ENCODE results near the gene GTF2F2.
"Not testable (repeated sequence)": the region's sequence is repeated elsewhere in the genome, so short reads cannot be mapped to it uniquely, and the experiment has no call there.

The GTF2F2 gene

DNA sequence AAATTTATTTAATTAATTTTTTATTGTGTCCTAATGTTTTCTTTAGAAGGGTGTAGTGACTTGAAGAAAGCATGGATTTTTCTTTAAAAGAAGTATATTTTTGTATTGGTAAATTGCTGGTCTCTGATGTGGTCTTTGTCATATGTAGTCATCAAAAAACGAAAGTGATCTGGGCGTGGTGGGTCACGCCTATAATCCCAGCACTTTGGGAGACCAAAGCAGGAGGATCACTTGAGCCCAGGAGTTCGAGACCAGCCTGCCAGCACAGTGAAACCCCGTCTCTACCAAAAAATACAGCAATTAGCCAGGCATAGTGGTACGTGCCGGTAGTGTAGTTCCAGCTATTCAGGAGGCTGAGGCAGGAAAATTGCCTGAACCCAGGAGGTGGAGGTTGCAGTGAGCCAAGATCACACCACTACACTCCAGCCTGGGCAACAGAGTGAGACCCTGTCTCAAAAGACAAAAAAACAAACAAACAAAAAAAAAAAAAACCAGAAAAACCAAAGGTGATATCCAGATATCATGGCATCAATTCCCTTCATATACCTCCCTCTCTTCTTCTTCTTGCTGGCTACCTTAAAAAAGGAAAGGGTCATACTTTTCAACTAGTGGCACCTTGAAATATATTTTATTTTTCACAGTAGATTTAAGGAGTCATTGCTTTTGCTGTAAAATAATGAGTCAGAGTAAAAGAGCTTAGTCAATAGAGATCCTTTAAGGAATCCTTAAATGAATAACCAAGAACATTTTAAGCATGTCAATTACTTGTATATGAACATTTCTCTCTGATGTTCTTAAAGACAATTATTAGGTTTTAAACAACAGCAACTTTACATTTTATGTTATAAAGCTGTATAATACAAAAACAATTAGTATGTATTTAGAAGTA lies 60.6 kb downstream of the GTF2F2 start:
- 91 to 100% methylated on average over 4 to 7 of the region's 7 CpGs for WGBS, 2 experiments (ENCODE audit: insufficient coverage in 2 of 2)
- H3K9me3 ChIP-seq (ENCODE audit: control insufficient read depth, low read length), result no peaks in the 10 kb centered on the region
- H3K4me1 ChIP-seq (ENCODE audit: control insufficient read depth, insufficient read depth, low read length, poor library complexity, severe bottlenecking), result no peaks in the 10 kb centered on the region
- H3K27ac ChIP-seq (ENCODE audit: low read depth, low read length, severe bottlenecking), result no peak overlapping the region
- H3K36me3 ChIP-seq (ENCODE audit: control insufficient read depth, insufficient read depth, low read length), result peaks cover 9% of the 10 kb centered on the region
- no peak overlapping the region for H3K4me3 ChIP-seq (ENCODE audit: extremely low read depth, insufficient read depth, low read length, poor library complexity, severe bottlenecking)

DNA sequence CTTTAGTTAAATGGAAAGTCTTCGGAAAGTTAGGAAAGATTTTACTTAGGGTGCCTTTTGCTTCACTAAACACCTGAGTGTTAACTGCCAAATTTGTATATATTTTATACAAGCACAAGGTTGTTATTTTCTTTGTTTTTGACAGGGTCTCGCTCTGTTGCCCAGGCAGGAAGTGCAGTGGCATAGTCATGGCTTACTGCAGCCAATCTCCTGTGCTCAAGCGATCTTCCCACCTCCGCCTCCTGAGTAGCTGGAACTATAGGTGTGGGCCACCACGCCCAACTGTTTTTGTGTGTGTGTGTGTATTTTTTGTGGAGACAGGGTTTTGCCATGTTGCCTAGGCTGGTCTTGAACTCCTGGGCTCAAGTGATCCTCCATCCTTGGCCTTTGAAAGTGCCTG lies 64.4 kb downstream of the GTF2F2 start:
- 94% methylated on average over 3 of the region's 5 CpGs; no CpG with 5 or more reads in 1 of the 2 experiments for WGBS, 2 experiments (ENCODE audit: insufficient coverage in 2 of 2)
- Histone ChIP-seq H3K9me3 (ENCODE audit: control insufficient read depth, low read length) (no peaks in the 10 kb centered on the region), H3K4me1 (ENCODE audit: control insufficient read depth, insufficient read depth, low read length, poor library complexity, severe bottlenecking) (no peaks in the 10 kb centered on the region)

DNA sequence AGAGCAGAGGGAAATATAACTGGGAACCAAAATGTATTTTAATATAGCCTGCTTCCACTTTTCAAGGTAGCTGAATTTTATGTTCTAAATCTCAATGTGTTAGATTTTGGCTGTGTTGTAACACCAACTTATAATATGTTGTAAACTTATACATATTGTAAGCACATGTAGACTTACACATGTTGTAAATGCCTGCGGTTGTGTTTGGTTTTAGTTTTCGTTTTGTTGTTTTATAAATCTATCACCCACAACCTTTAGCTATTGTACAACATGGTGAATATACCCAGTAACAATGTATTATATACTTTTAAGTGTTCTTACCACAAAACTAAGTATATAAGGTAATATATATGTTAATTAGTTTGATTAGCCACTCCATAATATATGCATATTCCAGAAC lies 65.0 kb downstream of the GTF2F2 start:
- H3K36me3 ChIP-seq (ENCODE audit: control insufficient read depth, insufficient read depth, low read length), result peaks cover 9% of the 10 kb centered on the region
- no CpG with 5 or more reads among the region's 2 CpGs for WGBS, 2 experiments (ENCODE audit: insufficient coverage in 2 of 2)

More for the DNA sequence above, 64.4 kb downstream of the GTF2F2 start:
- peaks cover 9% of the 10 kb centered on the region for H3K36me3 ChIP-seq (ENCODE audit: control insufficient read depth, insufficient read depth, low read length)
- no peak overlapping the region for H3K4me3 ChIP-seq (ENCODE audit: extremely low read depth, insufficient read depth, low read length, poor library complexity, severe bottlenecking)
- no peak overlapping the region for H3K27ac ChIP-seq (ENCODE audit: low read depth, low read length, severe bottlenecking)

DNA sequence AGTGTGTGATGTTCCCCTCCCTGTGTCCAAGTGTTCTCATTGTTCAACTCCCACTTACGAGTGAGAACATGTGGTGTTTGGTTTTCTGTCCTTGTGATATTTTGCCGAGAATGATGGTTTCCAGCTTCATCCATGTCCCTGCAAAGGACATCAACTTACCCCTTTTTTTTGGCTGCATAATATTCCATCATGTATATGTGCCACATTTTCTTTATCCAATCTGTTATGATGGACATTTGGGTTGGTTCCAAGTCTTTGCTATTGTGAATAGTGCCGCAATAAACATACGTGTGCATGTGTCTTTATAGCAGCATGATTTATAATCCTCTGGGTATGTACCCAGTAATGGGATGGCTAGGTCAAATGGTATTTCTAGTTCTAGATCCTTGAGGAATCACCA lies 68.8 kb downstream of the GTF2F2 start:
- not testable (repeated sequence) for H3K9me3 ChIP-seq (ENCODE audit: control insufficient read depth, low read length); H3K4me3 ChIP-seq (ENCODE audit: extremely low read depth, insufficient read depth, low read length, poor library complexity, severe bottlenecking); H3K36me3 ChIP-seq (ENCODE audit: control insufficient read depth, insufficient read depth, low read length); H3K27ac ChIP-seq (ENCODE audit: low read depth, low read length, severe bottlenecking); H3K4me1 ChIP-seq (ENCODE audit: control insufficient read depth, insufficient read depth, low read length, poor library complexity, severe bottlenecking)
- no CpG with 5 or more reads among the region's 4 CpGs for WGBS, 2 experiments (ENCODE audit: insufficient coverage in 2 of 2)

More for the DNA sequence above, 65.0 kb downstream of the GTF2F2 start:
- no peak overlapping the region for H3K4me3 ChIP-seq (ENCODE audit: extremely low read depth, insufficient read depth, low read length, poor library complexity, severe bottlenecking)
- no peaks in the 10 kb centered on the region for H3K4me1 ChIP-seq (ENCODE audit: control insufficient read depth, insufficient read depth, low read length, poor library complexity, severe bottlenecking)
- H3K9me3 ChIP-seq (ENCODE audit: control insufficient read depth, low read length), result no peaks in the 10 kb centered on the region
- H3K27ac ChIP-seq (ENCODE audit: low read depth, low read length, severe bottlenecking), result no peak overlapping the region

DNA sequence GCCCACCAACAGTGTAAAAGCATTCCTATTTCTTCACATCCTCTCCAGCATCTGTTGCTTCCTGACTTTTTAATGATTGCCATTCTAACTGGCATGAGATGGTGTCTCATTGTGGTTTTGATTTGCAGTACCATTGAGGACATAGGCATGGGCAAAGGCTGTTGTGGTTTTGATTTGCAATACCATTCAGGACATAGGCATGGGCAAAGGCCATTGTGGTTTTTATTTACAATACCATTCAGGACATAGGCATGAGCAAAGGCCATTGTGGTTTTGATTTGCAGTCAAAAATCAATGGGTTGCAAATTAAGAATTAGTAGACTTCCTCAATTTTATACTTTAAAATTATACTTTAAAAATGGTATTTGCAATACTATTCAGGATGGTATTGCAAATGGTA lies 69.2 kb downstream of the GTF2F2 start:
- H3K9me3 ChIP-seq (ENCODE audit: control insufficient read depth, low read length); H3K4me3 ChIP-seq (ENCODE audit: extremely low read depth, insufficient read depth, low read length, poor library complexity, severe bottlenecking); H3K4me1 ChIP-seq (ENCODE audit: control insufficient read depth, insufficient read depth, low read length, poor library complexity, severe bottlenecking); H3K27ac ChIP-seq (ENCODE audit: low read depth, low read length, severe bottlenecking); H3K36me3 ChIP-seq (ENCODE audit: control insufficient read depth, insufficient read depth, low read length): not testable (repeated sequence)

DNA sequence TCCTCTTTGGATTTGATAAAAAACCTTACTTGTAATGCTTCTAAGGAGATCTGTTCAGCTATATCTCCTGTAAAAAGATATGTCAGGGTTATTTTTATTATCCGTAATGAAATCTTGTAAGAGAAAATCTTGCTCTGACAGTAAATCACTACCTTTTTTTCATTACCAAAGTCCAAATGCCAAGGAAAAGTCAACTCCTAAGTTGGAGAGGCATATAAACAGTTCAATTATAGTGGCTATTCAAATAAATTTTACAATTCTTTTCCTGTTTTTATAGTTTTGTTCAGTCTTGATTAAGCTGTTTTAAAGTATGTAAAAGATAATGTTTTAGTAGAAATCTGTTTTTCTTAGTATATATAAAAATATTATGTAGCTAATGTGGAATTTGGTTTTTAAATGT lies 71.6 kb downstream of the GTF2F2 start:
- H3K9me3 ChIP-seq (ENCODE audit: control insufficient read depth, low read length), result no peaks in the 10 kb centered on the region
- no peak overlapping the region for H3K27ac ChIP-seq (ENCODE audit: low read depth, low read length, severe bottlenecking)
- no peaks in the 10 kb centered on the region for H3K36me3 ChIP-seq (ENCODE audit: control insufficient read depth, insufficient read depth, low read length)
- no CpG with 5 or more reads among the region's 1 CpG for WGBS, 2 experiments (ENCODE audit: insufficient coverage in 2 of 2)
- no peak overlapping the region for H3K4me3 ChIP-seq (ENCODE audit: extremely low read depth, insufficient read depth, low read length, poor library complexity, severe bottlenecking)
- peaks cover 10% of the 10 kb centered on the region for H3K4me1 ChIP-seq (ENCODE audit: control insufficient read depth, insufficient read depth, low read length, poor library complexity, severe bottlenecking)

DNA sequence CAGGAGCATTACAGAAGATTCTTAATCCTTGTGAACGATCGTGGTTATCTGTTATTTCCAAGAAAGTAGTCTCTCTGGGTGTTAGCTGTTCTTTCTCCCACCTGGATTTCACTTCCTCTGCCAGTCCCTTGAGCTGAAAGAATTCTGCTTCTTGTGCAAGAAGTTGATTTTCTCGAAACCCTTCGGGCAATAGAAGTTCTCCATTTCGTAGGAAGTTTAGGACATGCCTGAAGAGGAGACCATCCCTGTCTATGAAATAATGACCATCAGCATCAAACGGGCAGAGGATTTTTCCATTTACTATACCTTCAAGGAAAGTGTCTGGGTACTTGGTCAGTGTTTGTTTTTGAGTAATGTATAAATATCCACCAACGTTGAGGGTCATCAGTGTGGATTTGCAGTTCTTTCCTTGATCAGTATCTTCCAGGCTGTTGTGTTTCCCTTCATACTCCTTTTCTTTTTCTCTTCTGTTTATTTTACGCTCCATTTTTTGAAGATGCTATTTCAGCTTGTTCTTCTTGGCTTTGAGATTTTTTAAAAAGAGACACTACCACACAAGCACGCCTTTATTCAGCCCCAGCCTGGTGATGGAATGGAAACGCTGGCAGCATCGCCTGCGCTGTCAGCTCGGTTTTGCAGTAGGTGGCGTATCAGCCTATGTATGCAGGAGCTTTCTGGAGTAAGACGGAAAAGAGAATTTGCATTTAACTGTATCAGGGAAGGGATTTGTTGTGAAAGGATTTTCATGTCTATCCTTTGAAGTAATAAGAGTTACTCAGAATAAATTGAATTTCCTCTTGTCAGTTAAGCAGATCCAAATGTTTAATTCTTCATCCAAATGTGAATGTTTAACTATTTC lies 74.0 kb downstream of the GTF2F2 start:
- H3K27ac ChIP-seq (ENCODE audit: low read depth, low read length, severe bottlenecking), result no peak overlapping the region
- H3K4me1 ChIP-seq (ENCODE audit: control insufficient read depth, insufficient read depth, low read length, poor library complexity, severe bottlenecking), result peaks cover 10% of the 10 kb centered on the region
- peaks cover 3% of the 10 kb centered on the region for H3K36me3 ChIP-seq (ENCODE audit: control insufficient read depth, insufficient read depth, low read length)
- no peaks in the 10 kb centered on the region for H3K9me3 ChIP-seq (ENCODE audit: control insufficient read depth, low read length)
- H3K4me3 ChIP-seq (ENCODE audit: extremely low read depth, insufficient read depth, low read length, poor library complexity, severe bottlenecking), result no peak overlapping the region
- 76 to 78% methylated on average over 9 to 10 of the region's 15 CpGs for WGBS, 2 experiments (ENCODE audit: insufficient coverage in 2 of 2)

DNA sequence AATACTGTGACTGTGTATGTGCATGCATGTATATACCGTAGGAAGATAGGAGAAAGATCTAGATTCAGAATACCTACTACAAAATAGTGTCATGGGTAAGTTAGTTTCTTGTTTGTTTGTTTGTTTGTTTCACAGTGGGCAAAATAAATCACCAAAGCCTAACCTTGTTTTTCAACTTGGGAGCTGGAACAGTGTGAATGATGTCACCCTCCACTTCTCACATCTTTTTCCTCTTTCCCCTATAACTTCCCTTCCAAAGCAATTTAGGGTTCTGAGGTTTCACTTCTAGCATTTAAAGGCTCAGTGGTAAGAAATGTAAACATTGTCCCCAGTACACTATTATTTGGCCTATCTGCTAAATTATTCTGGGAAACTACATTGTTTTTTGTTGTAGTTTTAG lies 75.1 kb downstream of the GTF2F2 start:
- Histone ChIP-seq H3K27ac (ENCODE audit: low read depth, low read length, severe bottlenecking) (peak overlapping the region; percentile 43), H3K36me3 (ENCODE audit: control insufficient read depth, insufficient read depth, low read length) (peaks cover 3% of the 10 kb centered on the region)

DNA sequence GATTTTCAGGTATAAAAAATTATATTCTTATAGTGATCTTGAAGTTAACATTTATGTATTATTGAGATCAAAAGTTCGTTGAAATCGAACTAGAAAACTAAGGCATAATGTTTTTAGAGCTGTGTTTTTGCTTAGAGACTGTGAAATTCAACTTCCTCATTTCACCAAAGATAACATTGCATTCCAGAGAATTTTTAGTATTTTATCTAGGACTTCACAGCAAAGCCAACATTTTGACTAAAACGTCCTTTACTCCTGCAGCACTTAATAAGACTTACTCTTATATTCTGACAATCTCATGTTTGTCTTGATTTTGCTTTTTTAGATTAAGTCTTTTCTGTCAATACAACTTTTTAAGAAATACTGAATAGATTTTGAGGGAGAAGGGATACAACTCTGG lies 75.8 kb downstream of the GTF2F2 start:
- Histone ChIP-seq H3K9me3 (ENCODE audit: control insufficient read depth, low read length) (no peaks in the 10 kb centered on the region), H3K27ac (ENCODE audit: low read depth, low read length, severe bottlenecking) (peak overlapping the region; percentile 36), H3K36me3 (ENCODE audit: control insufficient read depth, insufficient read depth, low read length) (peaks cover 3% of the 10 kb centered on the region), H3K4me1 (ENCODE audit: control insufficient read depth, insufficient read depth, low read length, poor library complexity, severe bottlenecking) (peaks cover 10% of the 10 kb centered on the region), H3K4me3 (ENCODE audit: extremely low read depth, insufficient read depth, low read length, poor library complexity, severe bottlenecking) (no peak overlapping the region)
- WGBS, 2 experiments (ENCODE audit: insufficient coverage in 2 of 2), result 60% methylated on average over 1 of the region's 3 CpGs; no CpG with 5 or more reads in 1 of the 2 experiments

More for the DNA sequence above, 75.1 kb downstream of the GTF2F2 start:
- no peak overlapping the region for H3K4me3 ChIP-seq (ENCODE audit: extremely low read depth, insufficient read depth, low read length, poor library complexity, severe bottlenecking)
- no CpG with 5 or more reads among the region's 1 CpG for WGBS, 2 experiments (ENCODE audit: insufficient coverage in 2 of 2)
- H3K4me1 ChIP-seq (ENCODE audit: control insufficient read depth, insufficient read depth, low read length, poor library complexity, severe bottlenecking), result peaks cover 10% of the 10 kb centered on the region
- H3K9me3 ChIP-seq (ENCODE audit: control insufficient read depth, low read length), result no peaks in the 10 kb centered on the region

DNA sequence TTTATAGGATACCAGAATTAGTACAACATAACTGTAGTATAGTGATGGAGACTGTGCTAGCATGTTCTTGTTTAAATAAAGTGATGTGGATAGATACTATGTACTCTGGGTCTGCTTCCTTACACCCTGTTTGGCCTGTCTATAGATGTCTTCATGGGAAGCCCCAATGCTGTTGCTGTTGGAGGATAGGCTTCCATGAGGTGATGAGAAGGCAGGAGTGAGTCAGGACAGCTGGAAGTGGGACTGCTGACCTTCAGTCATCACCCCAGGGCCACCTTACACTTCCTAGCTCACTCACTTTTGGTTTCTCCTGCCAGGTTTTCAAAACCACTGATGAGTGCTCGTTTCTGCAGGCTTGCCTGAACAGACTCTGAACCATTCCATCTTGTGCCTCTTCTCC lies 76.3 kb downstream of the GTF2F2 start:
- Histone ChIP-seq H3K4me3 (ENCODE audit: extremely low read depth, insufficient read depth, low read length, poor library complexity, severe bottlenecking) (no peak overlapping the region), H3K36me3 (ENCODE audit: control insufficient read depth, insufficient read depth, low read length) (peaks cover 3% of the 10 kb centered on the region), H3K27ac (ENCODE audit: low read depth, low read length, severe bottlenecking) (no peak overlapping the region), H3K4me1 (ENCODE audit: control insufficient read depth, insufficient read depth, low read length, poor library complexity, severe bottlenecking) (peaks cover 10% of the 10 kb centered on the region), H3K9me3 (ENCODE audit: control insufficient read depth, low read length) (no peaks in the 10 kb centered on the region)
- WGBS, 2 experiments (ENCODE audit: insufficient coverage in 2 of 2), result 92 to 100% methylated on average over 1 of the region's 1 CpG
